WTC11 (cell line): ENCODE data around the gene UBE2V1.
"Not testable (repeated sequence)": the region's sequence is repeated elsewhere in the genome, so short reads cannot be mapped to it uniquely, and the experiment has no call there.

ENCODE experiments used
- CREB1 ChIP-seq: sonication (generic); formaldehyde crosslinking; IDR thresholded peaks from 2 replicates; pipeline ENCODE4 v1.8.0; 2023; ENCODE audit warnings: mild to moderate bottlenecking, missing genetic modification reagents
- NR1H2 ChIP-seq: sonication (generic); formaldehyde crosslinking; IDR thresholded peaks from 2 replicates; pipeline ENCODE4 v1.9.0; 2021; ENCODE audit warnings: mild to moderate bottlenecking, moderate library complexity, missing genetic modification reagents
- RORB ChIP-seq: fragments of 250-450 bp; sonication (Bioruptor Pico); IDR thresholded peaks from 2 replicates; pipeline ENCODE4 v1.9.0; 2021; ENCODE audit warnings: mild to moderate bottlenecking
- TCF7 ChIP-seq: sonication (generic); formaldehyde crosslinking; IDR thresholded peaks from 2 replicates; pipeline ENCODE4 v1.8.0; 2022; ENCODE audit warnings: mild to moderate bottlenecking, low read depth, missing genetic modification reagents, moderate library complexity
- TEAD4 ChIP-seq: sonication (generic); formaldehyde crosslinking; IDR thresholded peaks from 2 replicates; pipeline ENCODE4 v1.8.0; 2022; ENCODE audit warnings: mild to moderate bottlenecking, missing genetic modification reagents
- ZNF219 ChIP-seq: sonication (generic); formaldehyde crosslinking; IDR thresholded peaks from 2 replicates; pipeline ENCODE4 v1.8.0; 2023; ENCODE audit warnings: missing genetic modification reagents, mild to moderate bottlenecking, borderline replicate concordance
- TF ChIP-seq, protein P1 (sequence below): fragments of 200-600 bp; IDR thresholded peaks from 2 replicates; pipeline ENCODE4 v1.8.0; 2022; ENCODE audit warnings: antibody characterized with exemption
- TF ChIP-seq, protein P2 (sequence below): sonication (generic); formaldehyde crosslinking; IDR thresholded peaks from 2 replicates; pipeline ENCODE4 v1.8.1; 2022; ENCODE audit warnings: low read depth, missing genetic modification reagents, borderline replicate concordance
- TF ChIP-seq, protein P3 (sequence below): fragments of 250-450 bp; sonication (Bioruptor Pico); IDR thresholded peaks from 2 replicates; pipeline ENCODE4 v1.9.0; 2021; ENCODE audit warnings: mild to moderate bottlenecking
- TF ChIP-seq, protein P4 (sequence below): sonication (generic); formaldehyde crosslinking; IDR thresholded peaks from 2 replicates; pipeline ENCODE4 v1.8.0; 2022; ENCODE audit warnings: mild to moderate bottlenecking, missing genetic modification reagents
- TF ChIP-seq, protein P5 (sequence below): sonication (generic); formaldehyde crosslinking; IDR thresholded peaks from 2 replicates; pipeline ENCODE4 v1.8.1; 2022; ENCODE audit warnings: mild to moderate bottlenecking, moderate library complexity, missing genetic modification reagents
- TF ChIP-seq, protein P6 (sequence below): fragments of 250-450 bp; sonication (Bioruptor Pico); IDR thresholded peaks from 2 replicates; pipeline ENCODE4 v1.9.0; 2021; ENCODE audit warnings: mild to moderate bottlenecking
- TF ChIP-seq, protein P7 (sequence below): sonication (generic); formaldehyde crosslinking; IDR thresholded peaks from 2 replicates; pipeline ENCODE4 v1.8.0; 2022; ENCODE audit warnings: mild to moderate bottlenecking, missing genetic modification reagents
- TF ChIP-seq, protein P8 (sequence below): sonication (generic); formaldehyde crosslinking; IDR thresholded peaks from 2 replicates; pipeline ENCODE4 v1.8.0; 2022; ENCODE audit warnings: mild to moderate bottlenecking, missing genetic modification reagents

DNA sequence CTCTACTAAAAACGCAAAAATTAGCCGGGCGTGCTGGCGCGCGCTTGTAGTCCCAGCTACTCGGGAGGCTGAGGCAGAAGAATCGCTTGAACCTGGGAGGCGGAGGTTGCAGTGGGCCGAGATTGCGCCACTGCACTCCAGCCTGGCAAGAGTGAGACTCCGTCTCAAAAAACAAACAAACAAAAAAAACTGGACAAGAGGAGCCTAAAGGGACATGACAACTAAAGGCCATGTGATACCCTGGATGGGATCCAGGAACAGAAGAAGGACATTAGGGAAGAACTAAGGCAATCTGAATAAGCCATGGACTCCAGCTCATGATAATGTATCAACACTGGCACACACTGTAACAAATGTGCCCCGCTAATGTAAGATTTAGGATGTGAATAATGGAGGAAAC lies 24.8 kb upstream of the UBE2V1 start:
- TF ChIP-seq, protein P1, sequence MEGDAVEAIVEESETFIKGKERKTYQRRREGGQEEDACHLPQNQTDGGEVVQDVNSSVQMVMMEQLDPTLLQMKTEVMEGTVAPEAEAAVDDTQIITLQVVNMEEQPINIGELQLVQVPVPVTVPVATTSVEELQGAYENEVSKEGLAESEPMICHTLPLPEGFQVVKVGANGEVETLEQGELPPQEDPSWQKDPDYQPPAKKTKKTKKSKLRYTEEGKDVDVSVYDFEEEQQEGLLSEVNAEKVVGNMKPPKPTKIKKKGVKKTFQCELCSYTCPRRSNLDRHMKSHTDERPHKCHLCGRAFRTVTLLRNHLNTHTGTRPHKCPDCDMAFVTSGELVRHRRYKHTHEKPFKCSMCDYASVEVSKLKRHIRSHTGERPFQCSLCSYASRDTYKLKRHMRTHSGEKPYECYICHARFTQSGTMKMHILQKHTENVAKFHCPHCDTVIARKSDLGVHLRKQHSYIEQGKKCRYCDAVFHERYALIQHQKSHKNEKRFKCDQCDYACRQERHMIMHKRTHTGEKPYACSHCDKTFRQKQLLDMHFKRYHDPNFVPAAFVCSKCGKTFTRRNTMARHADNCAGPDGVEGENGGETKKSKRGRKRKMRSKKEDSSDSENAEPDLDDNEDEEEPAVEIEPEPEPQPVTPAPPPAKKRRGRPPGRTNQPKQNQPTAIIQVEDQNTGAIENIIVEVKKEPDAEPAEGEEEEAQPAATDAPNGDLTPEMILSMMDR, result not testable (repeated sequence)
- TF ChIP-seq, protein P2, sequence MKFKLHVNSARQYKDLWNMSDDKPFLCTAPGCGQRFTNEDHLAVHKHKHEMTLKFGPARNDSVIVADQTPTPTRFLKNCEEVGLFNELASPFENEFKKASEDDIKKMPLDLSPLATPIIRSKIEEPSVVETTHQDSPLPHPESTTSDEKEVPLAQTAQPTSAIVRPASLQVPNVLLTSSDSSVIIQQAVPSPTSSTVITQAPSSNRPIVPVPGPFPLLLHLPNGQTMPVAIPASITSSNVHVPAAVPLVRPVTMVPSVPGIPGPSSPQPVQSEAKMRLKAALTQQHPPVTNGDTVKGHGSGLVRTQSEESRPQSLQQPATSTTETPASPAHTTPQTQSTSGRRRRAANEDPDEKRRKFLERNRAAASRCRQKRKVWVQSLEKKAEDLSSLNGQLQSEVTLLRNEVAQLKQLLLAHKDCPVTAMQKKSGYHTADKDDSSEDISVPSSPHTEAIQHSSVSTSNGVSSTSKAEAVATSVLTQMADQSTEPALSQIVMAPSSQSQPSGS, result not testable (repeated sequence)
- TF ChIP-seq, protein P3, sequence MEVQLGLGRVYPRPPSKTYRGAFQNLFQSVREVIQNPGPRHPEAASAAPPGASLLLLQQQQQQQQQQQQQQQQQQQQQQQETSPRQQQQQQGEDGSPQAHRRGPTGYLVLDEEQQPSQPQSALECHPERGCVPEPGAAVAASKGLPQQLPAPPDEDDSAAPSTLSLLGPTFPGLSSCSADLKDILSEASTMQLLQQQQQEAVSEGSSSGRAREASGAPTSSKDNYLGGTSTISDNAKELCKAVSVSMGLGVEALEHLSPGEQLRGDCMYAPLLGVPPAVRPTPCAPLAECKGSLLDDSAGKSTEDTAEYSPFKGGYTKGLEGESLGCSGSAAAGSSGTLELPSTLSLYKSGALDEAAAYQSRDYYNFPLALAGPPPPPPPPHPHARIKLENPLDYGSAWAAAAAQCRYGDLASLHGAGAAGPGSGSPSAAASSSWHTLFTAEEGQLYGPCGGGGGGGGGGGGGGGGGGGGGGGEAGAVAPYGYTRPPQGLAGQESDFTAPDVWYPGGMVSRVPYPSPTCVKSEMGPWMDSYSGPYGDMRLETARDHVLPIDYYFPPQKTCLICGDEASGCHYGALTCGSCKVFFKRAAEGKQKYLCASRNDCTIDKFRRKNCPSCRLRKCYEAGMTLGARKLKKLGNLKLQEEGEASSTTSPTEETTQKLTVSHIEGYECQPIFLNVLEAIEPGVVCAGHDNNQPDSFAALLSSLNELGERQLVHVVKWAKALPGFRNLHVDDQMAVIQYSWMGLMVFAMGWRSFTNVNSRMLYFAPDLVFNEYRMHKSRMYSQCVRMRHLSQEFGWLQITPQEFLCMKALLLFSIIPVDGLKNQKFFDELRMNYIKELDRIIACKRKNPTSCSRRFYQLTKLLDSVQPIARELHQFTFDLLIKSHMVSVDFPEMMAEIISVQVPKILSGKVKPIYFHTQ, result not testable (repeated sequence)
- not testable (repeated sequence) for TF ChIP-seq RORB, TEAD4, TCF7, NR1H2, CREB1, ZNF219 (CRISPR knock-in tag)
- TF ChIP-seq, protein P4, sequence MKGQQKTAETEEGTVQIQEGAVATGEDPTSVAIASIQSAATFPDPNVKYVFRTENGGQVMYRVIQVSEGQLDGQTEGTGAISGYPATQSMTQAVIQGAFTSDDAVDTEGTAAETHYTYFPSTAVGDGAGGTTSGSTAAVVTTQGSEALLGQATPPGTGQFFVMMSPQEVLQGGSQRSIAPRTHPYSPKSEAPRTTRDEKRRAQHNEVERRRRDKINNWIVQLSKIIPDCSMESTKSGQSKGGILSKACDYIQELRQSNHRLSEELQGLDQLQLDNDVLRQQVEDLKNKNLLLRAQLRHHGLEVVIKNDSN (CRISPR knock-in tag), result not testable (repeated sequence)
- TF ChIP-seq, protein P5, sequence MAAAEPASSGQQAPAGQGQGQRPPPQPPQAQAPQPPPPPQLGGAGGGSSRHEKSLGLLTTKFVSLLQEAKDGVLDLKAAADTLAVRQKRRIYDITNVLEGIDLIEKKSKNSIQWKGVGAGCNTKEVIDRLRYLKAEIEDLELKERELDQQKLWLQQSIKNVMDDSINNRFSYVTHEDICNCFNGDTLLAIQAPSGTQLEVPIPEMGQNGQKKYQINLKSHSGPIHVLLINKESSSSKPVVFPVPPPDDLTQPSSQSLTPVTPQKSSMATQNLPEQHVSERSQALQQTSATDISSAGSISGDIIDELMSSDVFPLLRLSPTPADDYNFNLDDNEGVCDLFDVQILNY (CRISPR knock-in tag), result not testable (repeated sequence)
- TF ChIP-seq, protein P6, sequence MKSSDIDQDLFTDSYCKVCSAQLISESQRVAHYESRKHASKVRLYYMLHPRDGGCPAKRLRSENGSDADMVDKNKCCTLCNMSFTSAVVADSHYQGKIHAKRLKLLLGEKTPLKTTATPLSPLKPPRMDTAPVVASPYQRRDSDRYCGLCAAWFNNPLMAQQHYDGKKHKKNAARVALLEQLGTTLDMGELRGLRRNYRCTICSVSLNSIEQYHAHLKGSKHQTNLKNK, result not testable (repeated sequence)
- TF ChIP-seq, protein P7, sequence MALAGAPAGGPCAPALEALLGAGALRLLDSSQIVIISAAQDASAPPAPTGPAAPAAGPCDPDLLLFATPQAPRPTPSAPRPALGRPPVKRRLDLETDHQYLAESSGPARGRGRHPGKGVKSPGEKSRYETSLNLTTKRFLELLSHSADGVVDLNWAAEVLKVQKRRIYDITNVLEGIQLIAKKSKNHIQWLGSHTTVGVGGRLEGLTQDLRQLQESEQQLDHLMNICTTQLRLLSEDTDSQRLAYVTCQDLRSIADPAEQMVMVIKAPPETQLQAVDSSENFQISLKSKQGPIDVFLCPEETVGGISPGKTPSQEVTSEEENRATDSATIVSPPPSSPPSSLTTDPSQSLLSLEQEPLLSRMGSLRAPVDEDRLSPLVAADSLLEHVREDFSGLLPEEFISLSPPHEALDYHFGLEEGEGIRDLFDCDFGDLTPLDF, result not testable (repeated sequence)
- TF ChIP-seq, protein P8, sequence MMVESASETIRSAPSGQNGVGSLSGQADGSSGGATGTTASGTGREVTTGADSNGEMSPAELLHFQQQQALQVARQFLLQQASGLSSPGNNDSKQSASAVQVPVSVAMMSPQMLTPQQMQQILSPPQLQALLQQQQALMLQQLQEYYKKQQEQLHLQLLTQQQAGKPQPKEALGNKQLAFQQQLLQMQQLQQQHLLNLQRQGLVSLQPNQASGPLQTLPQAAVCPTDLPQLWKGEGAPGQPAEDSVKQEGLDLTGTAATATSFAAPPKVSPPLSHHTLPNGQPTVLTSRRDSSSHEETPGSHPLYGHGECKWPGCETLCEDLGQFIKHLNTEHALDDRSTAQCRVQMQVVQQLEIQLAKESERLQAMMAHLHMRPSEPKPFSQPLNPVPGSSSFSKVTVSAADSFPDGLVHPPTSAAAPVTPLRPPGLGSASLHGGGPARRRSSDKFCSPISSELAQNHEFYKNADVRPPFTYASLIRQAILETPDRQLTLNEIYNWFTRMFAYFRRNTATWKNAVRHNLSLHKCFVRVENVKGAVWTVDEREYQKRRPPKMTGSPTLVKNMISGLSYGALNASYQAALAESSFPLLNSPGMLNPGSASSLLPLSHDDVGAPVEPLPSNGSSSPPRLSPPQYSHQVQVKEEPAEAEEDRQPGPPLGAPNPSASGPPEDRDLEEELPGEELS (CRISPR knock-in tag), result not testable (repeated sequence)
